GM19395 (cell line): ENCODE results near the gene DPYD.

Source experiments
- ATAC-seq: cut with Tn5 transposase; IDR thresholded peaks from one replicate; pipeline ENCODE4 v1.9.1; 2021; ENCODE audit warnings: mild to moderate bottlenecking, moderate library complexity; ENCODE audit not compliant: unreplicated experiment

DPYD gene

GRCh38 chr1:97726386-97726785 is 194.4 kb downstream of the DPYD start:
- ATAC-seq, result no peak

- no peak for ATAC-seq
Observed at GRCh38 chr1:97721221-97721620, 199.6 kb downstream of the DPYD start.

- no peak for ATAC-seq
Observed at GRCh38 chr1:97712980-97713379, 207.9 kb downstream of the DPYD start.

- no peak for ATAC-seq
Observed at GRCh38 chr1:97711858-97712257, 209.0 kb downstream of the DPYD start.

GRCh38 chr1:97693601-97694000 is 227.2 kb downstream of the DPYD start:
- no peak for ATAC-seq

GRCh38 chr1:97691325-97691724 is 229.5 kb downstream of the DPYD start:
- no peak for ATAC-seq

GRCh38 chr1:97685360-97685759 is 235.5 kb downstream of the DPYD start:
- ATAC-seq, result no peak

- no peak for ATAC-seq
Observed at GRCh38 chr1:97680894-97681293, 239.9 kb downstream of the DPYD start.

GRCh38 chr1:97680470-97680869 is 240.4 kb downstream of the DPYD start:
- ATAC-seq, result no peak

GRCh38 chr1:97677702-97678101 is 243.1 kb downstream of the DPYD start:
- no peak for ATAC-seq

GRCh38 chr1:97674517-97674916 is 246.3 kb downstream of the DPYD start:
- no peak for ATAC-seq

- ATAC-seq, result no peak
Observed at GRCh38 chr1:97668945-97669344, 251.9 kb downstream of the DPYD start.

- ATAC-seq, result no peak
Observed at GRCh38 chr1:97660431-97661105, 260.3 kb downstream of the DPYD start.

- ATAC-seq, result no peak
Observed at GRCh38 chr1:97654876-97655585, 265.8 kb downstream of the DPYD start.

- ATAC-seq, result no peak
Observed at GRCh38 chr1:97651250-97651649, 269.6 kb downstream of the DPYD start.

GRCh38 chr1:97649591-97649990 is 271.2 kb downstream of the DPYD start:
- ATAC-seq, result no peak

- no peak for ATAC-seq
Observed at GRCh38 chr1:97647776-97648175, 273.1 kb downstream of the DPYD start.

- ATAC-seq, result no peak
Observed at GRCh38 chr1:97646071-97646470, 274.8 kb downstream of the DPYD start.

GRCh38 chr1:97640677-97641076 is 280.2 kb downstream of the DPYD start:
- ATAC-seq, result no peak

- no peak for ATAC-seq
Observed at GRCh38 chr1:97636941-97637340, 283.9 kb downstream of the DPYD start.

- no peak for ATAC-seq
Observed at GRCh38 chr1:97634758-97635157, 286.1 kb downstream of the DPYD start.

- no peak for ATAC-seq
Observed at GRCh38 chr1:97632776-97633175, 288.1 kb downstream of the DPYD start.

GRCh38 chr1:97632075-97632474 is 288.8 kb downstream of the DPYD start:
- ATAC-seq, result no peak
